ENCODE data around the gene ARID3A.

- TF ChIP-seq CTCF (IDR thresholded peaks at IDR 0.05), result no peak
- TF ChIP-seq POLR2A (IDR thresholded peaks at IDR 0.05), result no peak
These were observed 49.7 kb upstream of the ARID3A start for GRCh38 chr19:876089-876488.
